Tibial artery (tissue), 4 donors: ENCODE measurements around the gene CNFN.
"Not testable (repeated sequence)": the region's sequence is repeated elsewhere in the genome, so short reads cannot be mapped to it uniquely, and the experiment has no call there.

Experiments used
- DNase-seq, 2 donors: peaks; one replicate each; pipeline ENCODE4 v3.0.0-alpha.2; 2019
- H3K27ac ChIP-seq, 2 donors: fragments of 200-600 bp; sonication (generic) in 1 of 2; 1 replicate in 1 of 2; 2 replicates in 1 of 2; pipeline ENCODE4 v1.5.1; 2018 to 2019; ENCODE audit warnings: mild to moderate bottlenecking in 1 of 2
- H3K27me3 ChIP-seq, 2 donors: fragments of 200-600 bp; sonication (generic) in 1 of 2; one replicate each; pipeline versions ENCODE4 v1.5.1 to v1.6.0; 2016 to 2019
- H3K36me3 ChIP-seq, 3 donors: fragments of 200-600 bp; sonication (generic) in 2 of 3; one replicate each; pipeline ENCODE4 v1.5.1; 2016 to 2019; ENCODE audit warnings: mild to moderate bottlenecking in 2 of 3
- H3K4me1 ChIP-seq, 4 donors: fragments of 200-600 bp; sonication (generic) in 2 of 4; 1 replicate in 3 of 4; 2 replicates in 1 of 4; pipeline ENCODE4 v1.5.1; 2016 to 2019
- H3K4me3 ChIP-seq, 2 donors: fragments of 200-600 bp; sonication (generic) in 1 of 2; 1 replicate in 1 of 2; 2 replicates in 1 of 2; pipeline ENCODE4 v1.5.1; 2018 to 2019; ENCODE audit warnings: mild to moderate bottlenecking in 2 of 2
- H3K9me3 ChIP-seq, 3 donors: fragments of 200-600 bp; sonication (generic) in 1 of 3; one replicate each; pipeline ENCODE4 v1.5.1; 2016 to 2019
- CTCF ChIP-seq, 2 experiments: fragments of 200-600 bp in 1 of 2; fragments of 450-650 bp in 1 of 2; IDR thresholded peaks; one replicate each; pipeline ENCODE4 v1.5.1; 2017 to 2019; ENCODE audit warnings: antibody characterized with exemption in 2 of 2, mild to moderate bottlenecking in 1 of 2, moderate library complexity in 1 of 2
- intact Hi-C: fragments of 100-400 bp; cut with DNase I; formaldehyde crosslinking; loops from one replicate; pipeline ENCODE4 v1.15.0; 2023; ENCODE audit warnings: low total_unique reads

The CNFN gene

GRCh38 chr19:42348211-42348610 lies 41.9 kb downstream of the CNFN start:
- intact Hi-C loops, result no loop called here
- Histone ChIP-seq H3K27me3 (no peaks in the 10 kb centered on the region), H3K9me3 (no peaks in the 10 kb centered on the region), H3K4me1 (no peaks in the 10 kb centered on the region), H3K36me3 (peaks cover 13 to 70% (median 55%) of the 10 kb centered on the region in 3 donors), H3K4me3 (no peak overlapping the region), H3K27ac (no peak overlapping the region)
- DNase-seq, result no peak
- TF ChIP-seq CTCF (IDR thresholded peaks at IDR 0.05), result no peak

GRCh38 chr19:42345191-42345812 lies 44.8 kb downstream of the CNFN start:
- Histone ChIP-seq H3K36me3 (peaks cover 13 to 66% (median 43%) of the 10 kb centered on the region in 3 donors), H3K9me3 (no peaks in the 10 kb centered on the region), H3K4me1 (no peaks in the 10 kb centered on the region), H3K27me3 (no peaks in the 10 kb centered on the region), H3K27ac (no peak overlapping the region), H3K4me3 (no peak overlapping the region)
- TF ChIP-seq CTCF (IDR thresholded peaks at IDR 0.05), result no peak
- no peak for DNase-seq
- intact Hi-C loops, result no loop called here

GRCh38 chr19:42344336-42344893 lies 45.7 kb downstream of the CNFN start:
- no peak overlapping the region for H3K4me3 ChIP-seq
- intact Hi-C loops, result no loop called here
- peaks cover 13 to 74% (median 45%) of the 10 kb centered on the region in 3 donors for H3K36me3 ChIP-seq
- no peaks in the 10 kb centered on the region for H3K9me3 ChIP-seq
- no peak for DNase-seq
- H3K27ac ChIP-seq, result no peak overlapping the region
- no peaks in the 10 kb centered on the region for H3K4me1 ChIP-seq
- H3K27me3 ChIP-seq, result no peaks in the 10 kb centered on the region
- no peak for TF ChIP-seq CTCF (IDR thresholded peaks at IDR 0.05)

- H3K27ac ChIP-seq, result no peak overlapping the region
- DNase-seq, result no peak
- intact Hi-C loops, result no loop called here
- no peaks in the 10 kb centered on the region for H3K27me3 ChIP-seq
- TF ChIP-seq CTCF (IDR thresholded peaks at IDR 0.05), result no peak
- no peaks in the 10 kb centered on the region for H3K4me1 ChIP-seq
- peaks cover 13 to 69% (median 42%) of the 10 kb centered on the region in 3 donors for H3K36me3 ChIP-seq
- no peak overlapping the region for H3K4me3 ChIP-seq
- no peaks in the 10 kb centered on the region for H3K9me3 ChIP-seq
Measured at GRCh38 chr19:42343344-42344110, 46.6 kb downstream of the CNFN start.

- H3K4me1 ChIP-seq, H3K27me3 ChIP-seq, intact Hi-C loops, H3K4me3 ChIP-seq, H3K9me3 ChIP-seq, H3K27ac ChIP-seq, DNase-seq: not testable (repeated sequence)
- H3K36me3 ChIP-seq, result peaks cover 16 to 78% (median 46%) of the 10 kb centered on the region in 3 donors
Measured at GRCh38 chr19:42339922-42340321, 50.2 kb downstream of the CNFN start.

GRCh38 chr19:42339126-42339860 lies 50.8 kb downstream of the CNFN start:
- H3K9me3 ChIP-seq, H3K27me3 ChIP-seq, H3K4me3 ChIP-seq, DNase-seq, H3K4me1 ChIP-seq, H3K27ac ChIP-seq, intact Hi-C loops: not testable (repeated sequence)
- peaks cover 10 to 78% (median 42%) of the 10 kb centered on the region in 3 donors for H3K36me3 ChIP-seq
